ENCODE measurements around the gene PRR5. TPM values are rescaled to one million over a fixed set of nuclear protein-coding genes. Genes with fewer than 3 reads are reported as not detected.

The PRR5 gene
- total RNA-seq, 1 donor: 40.9 TPM

GRCh38 chr22:44780876-44781449, 79.0 kb downstream of the PRR5 start:
- DNase-seq (ENCODE audit: low read depth in 2 of 3, low spot score in 2 of 3): no peak

- DNase-seq (ENCODE audit: low read depth in 2 of 3, low spot score in 2 of 3): no peak
Measured at GRCh38 chr22:44782363-44782963, 80.5 kb downstream of the PRR5 start.

- DNase-seq (ENCODE audit: low read depth in 2 of 3, low spot score in 2 of 3): no peak
Measured at GRCh38 chr22:44783091-44783490, 81.1 kb downstream of the PRR5 start.

- no peak for DNase-seq (ENCODE audit: low read depth in 2 of 3, low spot score in 2 of 3)
Measured at GRCh38 chr22:44783581-44783980, 81.6 kb downstream of the PRR5 start.

- no peak for DNase-seq (ENCODE audit: low read depth in 2 of 3, low spot score in 2 of 3)
Measured at GRCh38 chr22:44786136-44786535, 84.1 kb downstream of the PRR5 start.

- DNase-seq (ENCODE audit: low read depth in 2 of 3, low spot score in 2 of 3): no peak
Measured at GRCh38 chr22:44786610-44787009, 84.6 kb downstream of the PRR5 start.

Other genes starting within 250 kb of the PRR5 start
- gene RTL6, start 204.0 kb upstream of the PRR5 start, total RNA-seq: 37.4 TPM
- gene ARHGAP8, start 50.4 kb downstream of the PRR5 start, total RNA-seq: 0.54 TPM